Measurements from ENCODE around the gene SEC16A. TPM values are rescaled to one million over a fixed set of nuclear protein-coding genes. Genes with fewer than 3 reads are reported as not detected.

Gene SEC16A
- total RNA-seq, 1 donor from 2014 or later: 64.5 TPM

DNA sequence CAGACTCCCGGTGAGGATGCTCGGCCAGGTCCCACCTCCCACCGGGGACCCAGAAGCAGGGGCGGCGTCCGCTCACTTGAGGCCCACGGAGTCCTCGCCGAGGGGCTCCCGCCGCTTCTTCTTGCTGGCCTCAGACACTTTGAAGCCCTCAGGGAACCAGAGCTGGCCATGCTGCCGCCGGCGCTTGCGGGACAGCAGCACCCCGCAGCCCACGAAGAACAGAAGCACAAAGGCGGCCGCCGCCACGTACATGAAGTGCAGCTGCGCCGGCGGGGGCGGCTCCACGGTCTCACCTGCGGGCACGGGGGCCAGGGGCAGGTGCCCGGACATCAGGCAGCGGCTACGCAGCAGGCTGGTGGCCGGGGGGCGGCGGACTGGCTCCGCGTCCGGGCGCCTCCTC lies 19.4 kb upstream of the SEC16A start:
- Histone ChIP-seq H3K27me3 (ENCODE audit: control insufficient read depth, insufficient read depth, low read length) (no peaks in the 10 kb centered on the region), H3K36me3 (ENCODE audit: control insufficient read depth, insufficient read depth, low read length) (no peaks in the 10 kb centered on the region), H3K4me3 (ENCODE audit: low read depth, low read length) (no peak overlapping the region)
- DNase-seq (ENCODE audit: low read depth): no peak
- TF ChIP-seq, protein P1, sequence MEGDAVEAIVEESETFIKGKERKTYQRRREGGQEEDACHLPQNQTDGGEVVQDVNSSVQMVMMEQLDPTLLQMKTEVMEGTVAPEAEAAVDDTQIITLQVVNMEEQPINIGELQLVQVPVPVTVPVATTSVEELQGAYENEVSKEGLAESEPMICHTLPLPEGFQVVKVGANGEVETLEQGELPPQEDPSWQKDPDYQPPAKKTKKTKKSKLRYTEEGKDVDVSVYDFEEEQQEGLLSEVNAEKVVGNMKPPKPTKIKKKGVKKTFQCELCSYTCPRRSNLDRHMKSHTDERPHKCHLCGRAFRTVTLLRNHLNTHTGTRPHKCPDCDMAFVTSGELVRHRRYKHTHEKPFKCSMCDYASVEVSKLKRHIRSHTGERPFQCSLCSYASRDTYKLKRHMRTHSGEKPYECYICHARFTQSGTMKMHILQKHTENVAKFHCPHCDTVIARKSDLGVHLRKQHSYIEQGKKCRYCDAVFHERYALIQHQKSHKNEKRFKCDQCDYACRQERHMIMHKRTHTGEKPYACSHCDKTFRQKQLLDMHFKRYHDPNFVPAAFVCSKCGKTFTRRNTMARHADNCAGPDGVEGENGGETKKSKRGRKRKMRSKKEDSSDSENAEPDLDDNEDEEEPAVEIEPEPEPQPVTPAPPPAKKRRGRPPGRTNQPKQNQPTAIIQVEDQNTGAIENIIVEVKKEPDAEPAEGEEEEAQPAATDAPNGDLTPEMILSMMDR (IDR thresholded peaks at IDR 0.05; ENCODE audit: insufficient read depth, low read length, poor library complexity, severe bottlenecking): no peak

DNA sequence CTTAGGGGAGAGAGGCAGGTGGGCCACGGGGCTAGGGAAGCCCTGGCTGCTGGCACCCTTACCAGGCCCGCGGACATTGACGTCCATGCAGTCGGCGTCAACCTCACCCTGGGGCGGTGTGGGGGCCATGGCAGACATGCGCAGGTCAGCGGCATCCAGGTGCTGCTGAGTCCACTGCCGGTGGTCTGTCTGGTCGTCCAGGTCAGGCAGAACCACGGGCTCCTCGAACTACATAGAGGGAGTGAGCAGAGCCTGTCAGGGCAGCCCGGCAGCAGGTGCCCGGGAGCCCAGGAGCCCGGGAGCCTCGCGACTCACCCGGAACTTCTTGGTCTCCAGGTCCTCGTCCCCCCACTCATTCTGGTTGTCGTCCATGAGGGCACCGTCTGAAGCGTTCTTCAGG lies 18.8 kb upstream of the SEC16A start:
- H3K36me3 ChIP-seq (ENCODE audit: control insufficient read depth, insufficient read depth, low read length): no peaks in the 10 kb centered on the region
- no peak overlapping the region for H3K4me3 ChIP-seq (ENCODE audit: low read depth, low read length)
- no peaks in the 10 kb centered on the region for H3K27me3 ChIP-seq (ENCODE audit: control insufficient read depth, insufficient read depth, low read length)
- DNase-seq (ENCODE audit: low read depth): no peak
- TF ChIP-seq, protein P1 (IDR thresholded peaks at IDR 0.05; ENCODE audit: insufficient read depth, low read length, poor library complexity, severe bottlenecking): no peak

DNA sequence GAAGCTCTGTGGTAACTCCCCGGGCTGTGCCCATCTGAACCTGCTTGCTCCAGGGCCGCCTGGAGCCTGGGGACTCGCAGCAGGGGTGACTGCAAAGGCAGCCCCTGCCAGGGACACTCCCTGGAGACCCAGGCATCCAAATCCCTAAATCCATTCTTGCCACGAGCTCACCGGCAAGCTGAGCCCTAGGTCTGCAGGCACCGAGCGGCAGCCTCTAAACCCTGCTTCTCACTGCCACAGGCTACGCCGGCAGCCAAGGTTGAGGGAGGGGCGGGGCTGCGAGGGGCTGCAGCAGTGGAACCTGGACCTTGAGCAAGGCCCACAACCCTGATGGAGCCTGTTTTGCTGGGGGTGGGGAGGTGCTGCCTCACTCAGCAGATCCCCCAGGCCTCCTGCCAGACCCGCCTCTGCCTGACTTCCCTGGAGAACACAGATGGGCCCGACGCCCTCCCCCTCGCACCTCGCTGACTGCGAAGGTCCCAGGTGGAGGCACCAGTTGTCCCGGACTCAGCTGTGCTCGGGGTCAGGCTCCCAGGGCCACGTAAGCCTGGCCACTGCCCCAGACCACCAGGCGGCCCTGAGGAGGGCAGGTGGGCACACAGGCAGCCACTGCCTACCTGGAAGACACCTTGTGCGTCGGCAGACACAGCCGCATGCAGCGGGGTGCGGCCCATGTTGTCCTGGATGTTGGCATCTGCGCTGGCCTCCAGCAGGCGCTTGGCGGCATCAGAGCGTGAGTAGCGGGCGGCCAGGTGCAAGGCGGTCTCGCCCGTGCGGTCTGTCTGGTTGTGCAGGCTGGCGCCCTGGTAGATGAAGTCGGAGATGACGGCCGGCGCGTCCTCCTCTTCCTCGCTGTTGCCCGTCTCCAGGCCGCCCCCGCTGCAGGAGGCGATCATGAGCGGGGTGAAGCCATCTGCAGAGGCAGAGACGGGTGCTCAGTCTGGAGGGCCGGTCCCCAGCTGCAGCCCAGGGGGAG lies 17.4 kb upstream of the SEC16A start:
- no peak overlapping the region for H3K4me3 ChIP-seq (ENCODE audit: low read depth, low read length)
- H3K36me3 ChIP-seq (ENCODE audit: control insufficient read depth, insufficient read depth, low read length): no peaks in the 10 kb centered on the region
- DNase-seq (ENCODE audit: low read depth): no peak
- H3K27me3 ChIP-seq (ENCODE audit: control insufficient read depth, insufficient read depth, low read length): no peaks in the 10 kb centered on the region
- TF ChIP-seq, protein P1 (IDR thresholded peaks at IDR 0.05; ENCODE audit: insufficient read depth, low read length, poor library complexity, severe bottlenecking): no peak

DNA sequence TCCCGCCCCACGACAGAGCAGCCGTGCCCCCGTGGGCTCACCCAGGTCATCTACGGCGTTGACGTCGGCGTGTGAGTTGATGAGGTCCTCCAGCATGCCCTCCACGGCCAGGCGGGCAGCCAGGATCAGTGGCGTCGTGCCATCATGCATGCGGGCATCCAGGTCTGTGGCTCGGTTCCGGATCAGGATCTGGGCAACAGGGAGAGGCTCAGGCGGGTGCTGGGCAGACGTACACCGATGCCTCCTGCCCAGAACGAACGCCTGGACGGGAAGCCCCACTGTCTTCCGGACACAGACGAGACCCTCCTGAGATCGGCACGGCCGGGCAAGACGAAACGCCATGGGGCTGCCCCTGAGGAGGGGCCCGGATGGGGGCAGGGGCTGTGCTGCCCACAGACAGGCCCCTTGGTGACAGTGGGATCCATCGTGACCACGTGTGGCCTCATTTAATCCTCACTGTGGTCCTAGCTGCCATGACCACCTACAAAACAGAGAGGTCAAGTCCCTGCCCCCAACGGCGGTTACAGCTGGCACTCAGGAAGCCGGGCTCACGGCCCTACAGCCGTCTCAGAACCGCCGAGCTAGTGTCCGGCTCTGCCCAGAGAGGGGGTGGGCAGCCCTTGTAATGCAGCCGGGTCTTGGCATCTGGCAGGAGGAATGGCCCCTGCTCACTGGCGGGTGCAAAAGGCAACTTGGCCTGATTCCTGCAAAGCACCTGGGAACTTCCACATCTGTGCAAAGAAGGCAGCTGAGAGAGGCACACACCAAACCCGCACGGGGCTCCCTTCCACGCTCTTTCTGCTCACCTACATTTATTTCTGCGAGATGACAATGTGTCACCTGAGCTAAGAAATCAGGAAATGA lies 16.5 kb upstream of the SEC16A start:
- Histone ChIP-seq H3K36me3 (ENCODE audit: control insufficient read depth, insufficient read depth, low read length) (peaks cover 1% of the 10 kb centered on the region), H3K27me3 (ENCODE audit: control insufficient read depth, insufficient read depth, low read length) (no peaks in the 10 kb centered on the region), H3K4me3 (ENCODE audit: low read depth, low read length) (no peak overlapping the region)
- no peak for DNase-seq (ENCODE audit: low read depth)
- TF ChIP-seq, protein P1 (IDR thresholded peaks at IDR 0.05; ENCODE audit: insufficient read depth, low read length, poor library complexity, severe bottlenecking): no peak

DNA sequence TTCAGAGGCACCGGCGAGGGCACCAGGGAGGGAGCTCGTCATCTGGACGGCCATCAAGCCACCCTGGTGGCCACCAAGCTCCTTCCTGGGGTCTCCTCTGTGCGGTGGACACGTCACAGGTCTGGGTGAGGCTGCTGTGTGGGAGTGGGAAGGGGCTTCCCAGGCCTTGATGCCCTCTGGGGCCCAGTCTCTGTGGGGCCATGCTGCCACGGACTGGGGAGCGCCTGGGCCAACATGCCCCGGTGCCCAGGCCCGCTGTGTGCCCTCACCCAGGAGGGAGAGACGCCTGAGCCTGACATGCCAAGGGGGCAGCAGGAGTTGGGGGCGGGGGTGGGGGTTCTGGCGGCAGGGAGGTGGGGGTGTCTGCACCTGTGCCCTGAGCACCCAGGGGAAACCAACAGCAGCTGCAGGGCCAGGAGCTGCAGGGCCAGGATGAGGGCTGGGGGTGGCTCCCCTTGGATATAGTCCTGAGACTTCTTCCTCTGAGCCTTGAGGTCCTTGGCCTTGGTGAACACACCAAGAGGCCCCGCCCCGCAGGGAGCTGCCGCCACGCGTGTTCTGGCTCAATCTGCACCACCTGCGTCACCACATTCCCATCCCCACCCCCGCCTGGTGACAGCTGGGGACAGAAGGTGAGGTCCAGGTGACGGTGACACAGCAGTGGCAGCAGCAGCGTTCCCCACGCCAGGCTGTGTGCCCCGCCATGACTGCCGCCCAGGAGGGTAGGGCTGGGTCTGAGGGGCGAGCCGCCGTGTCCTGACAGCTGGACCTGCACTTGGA lies 15.3 kb upstream of the SEC16A start:
- Histone ChIP-seq H3K4me3 (ENCODE audit: low read depth, low read length) (no peak overlapping the region), H3K36me3 (ENCODE audit: control insufficient read depth, insufficient read depth, low read length) (peaks cover 1% of the 10 kb centered on the region), H3K27me3 (ENCODE audit: control insufficient read depth, insufficient read depth, low read length) (no peaks in the 10 kb centered on the region)
- TF ChIP-seq, protein P1 (IDR thresholded peaks at IDR 0.05; ENCODE audit: insufficient read depth, low read length, poor library complexity, severe bottlenecking): no peak
- no peak for DNase-seq (ENCODE audit: low read depth)

Data from kidney epithelial cell (primary cell).